A549 (cell line): ENCODE measurements around the gene E2F7.

Source experiments
- CTCF ChIP-seq: fragments of >200 bp; sonication (Bioruptor Twin); formaldehyde crosslinking; IDR thresholded peaks from 3 replicates; pipeline ENCODE4 v1.5.1; 2016
- ELK1 ChIP-seq: fragments of 150-350 bp; IDR thresholded peaks from 2 replicates; pipeline ENCODE4 v1.6.1; 2014; ENCODE audit warnings: low read depth, mild to moderate bottlenecking, low read length
- HOXB5 ChIP-seq: fragments of 250-450 bp; sonication (Bioruptor Pico); IDR thresholded peaks from 2 replicates; pipeline ENCODE4 v1.5.0; 2020; ENCODE audit warnings: mild to moderate bottlenecking, moderate library complexity
- JUNB ChIP-seq: fragments of >200 bp; sonication (Bioruptor Twin); formaldehyde crosslinking; IDR thresholded peaks from 2 replicates; pipeline ENCODE4 v1.6.1; 2016
- MYC ChIP-seq: IDR thresholded peaks from 2 replicates; pipeline ENCODE4 v1.6.1; 2012; ENCODE audit warnings: mild to moderate bottlenecking, inconsistent platforms, low read length, improper control_type of control experiment, borderline replicate concordance
- RAD21 ChIP-seq, 2 experiments: fragments of >200 bp in 1 of 2; sonication (Bioruptor Twin) in 1 of 2; formaldehyde crosslinking in 1 of 2; IDR thresholded peaks in 1 of 2; conservative IDR thresholded peaks in 1 of 2; 2 replicates in 1 of 2; 3 replicates in 1 of 2; pipeline ENCODE4 v1.6.1; 2012 to 2018; ENCODE audit warnings: inconsistent platforms in 1 of 2
- SREBF2 ChIP-seq: fragments of 450-650 bp; IDR thresholded peaks from 2 replicates; pipeline ENCODE4 v1.6.1; 2014; ENCODE audit warnings: mild to moderate bottlenecking, moderate library complexity
- TP53 ChIP-seq: fragments of 250-450 bp; sonication (Bioruptor Pico); IDR thresholded peaks from 2 replicates; pipeline ENCODE4 v1.5.0; 2021; ENCODE audit warnings: mild to moderate bottlenecking, moderate library complexity

GRCh38 chr12:77054851-77055250 is 10.5 kb downstream of the E2F7 start:
- TF ChIP-seq CTCF: no peak
- TF ChIP-seq MYC: no peak
- TF ChIP-seq HOXB5 (CRISPR knock-in tag): no peak
- TF ChIP-seq JUNB: no peak
- TF ChIP-seq RAD21 (conservative IDR thresholded peaks at IDR 0.05 in 1 of 2, IDR thresholded peaks at IDR 0.05 in 1 of 2): no peak
- no peak for TF ChIP-seq ELK1
- TF ChIP-seq TP53 (CRISPR knock-in tag): no peak
- no peak for TF ChIP-seq SREBF2
